T1000 (cell line): ENCODE results near the gene GPR153.

Experiments used
- DNase-seq: peaks from one replicate; lab custom pipeline; 2025; ENCODE audit warnings: mixed read lengths; lab: John Stamatoyannopoulos, UW

The GPR153 gene

GRCh38 chr1:6269720-6270400 is 9.0 kb upstream of the GPR153 start:
- no peak for DNase-seq

GRCh38 chr1:6269296-6269695 is 8.4 kb upstream of the GPR153 start:
- DNase-seq, result no peak

- no peak for DNase-seq
These were observed 7.5 kb upstream of the GPR153 start for GRCh38 chr1:6268415-6268814.

- DNase-seq, result no peak
These were observed 6.9 kb upstream of the GPR153 start for GRCh38 chr1:6267686-6268322.

- DNase-seq, result no peak
These were observed 5.7 kb upstream of the GPR153 start for GRCh38 chr1:6266641-6267040.

- DNase-seq, result no peak
These were observed 4.3 kb upstream of the GPR153 start for GRCh38 chr1:6265151-6265550.

- no peak for DNase-seq
These were observed 2.8 kb upstream of the GPR153 start for GRCh38 chr1:6263716-6264115.

- DNase-seq, result no peak
These were observed 1.9 kb upstream of the GPR153 start for GRCh38 chr1:6262555-6263420.

- no peak for DNase-seq
These were observed 707 bp upstream of the GPR153 start for GRCh38 chr1:6261615-6261995.

- DNase-seq, result no peak
These were observed 414 bp downstream of the GPR153 start for GRCh38 chr1:6260433-6260934.

- peak; percentile 76 for DNase-seq
These were observed 1.2 kb downstream of the GPR153 start for GRCh38 chr1:6259491-6260362.

- no peak for DNase-seq
These were observed 2.2 kb downstream of the GPR153 start for GRCh38 chr1:6258675-6259074.

- no peak for DNase-seq
These were observed 3.3 kb downstream of the GPR153 start for GRCh38 chr1:6257541-6258069.

GRCh38 chr1:6256645-6257044 is 4.3 kb downstream of the GPR153 start:
- DNase-seq, result no peak

GRCh38 chr1:6254691-6255090 is 6.2 kb downstream of the GPR153 start:
- DNase-seq, result no peak

GRCh38 chr1:6253380-6253779 is 7.5 kb downstream of the GPR153 start:
- DNase-seq, result no peak

GRCh38 chr1:6252374-6252710 is 8.6 kb downstream of the GPR153 start:
- no peak for DNase-seq

GRCh38 chr1:6251681-6252373 is 9.1 kb downstream of the GPR153 start:
- no peak for DNase-seq

GRCh38 chr1:6251233-6251632 is 9.7 kb downstream of the GPR153 start:
- no peak for DNase-seq

GRCh38 chr1:6249739-6250689 is 10.9 kb downstream of the GPR153 start:
- no peak for DNase-seq
